Endodermal cell (in vitro differentiated cells): ENCODE results near the gene DESI1. TPM values are rescaled to one million over a fixed set of nuclear protein-coding genes. Genes with fewer than 3 reads are reported as not detected.
"Not testable (repeated sequence)": the region's sequence is repeated elsewhere in the genome, so short reads cannot be mapped to it uniquely, and the experiment has no call there.

Experiments
- DNase-seq: peaks from one replicate; pipeline ENCODE4 v3.0.0-alpha.2; 2017
- H3K27ac ChIP-seq: 2 replicates; pipeline ENCODE4 v1.5.1; 2013; ENCODE audit warnings: mild to moderate bottlenecking, low read depth, low read length, moderate library complexity
- H3K27me3 ChIP-seq: 2 replicates; pipeline ENCODE4 v1.6.1; 2013; ENCODE audit warnings: mild to moderate bottlenecking, low read length, moderate library complexity; ENCODE audit not compliant: insufficient read depth, control insufficient read depth, poor library complexity, severe bottlenecking
- H3K36me3 ChIP-seq: 2 replicates; pipeline ENCODE4 v1.7.0; 2013; ENCODE audit warnings: mild to moderate bottlenecking, low read length, moderate library complexity; ENCODE audit not compliant: control insufficient read depth, insufficient read depth
- H3K4me1 ChIP-seq: one replicate; pipeline ENCODE4 v1.7.0; 2013; ENCODE audit warnings: low read length; ENCODE audit not compliant: control insufficient read depth, insufficient read depth
- H3K4me3 ChIP-seq: 2 replicates; pipeline ENCODE4 v1.5.1; 2013; ENCODE audit warnings: mild to moderate bottlenecking, low read length, moderate library complexity
- H3K9ac ChIP-seq: 2 replicates; pipeline ENCODE4 v1.6.1; 2013; ENCODE audit warnings: mild to moderate bottlenecking, low read length, moderate library complexity; ENCODE audit not compliant: poor library complexity, severe bottlenecking; ENCODE audit errors: extremely low read depth
- H3K9me3 ChIP-seq: 2 replicates; pipeline ENCODE4 v1.6.1; 2013; ENCODE audit warnings: mild to moderate bottlenecking, low read length, moderate library complexity; ENCODE audit not compliant: control insufficient read depth
- H3K27ac Mint-ChIP-seq: 2 replicates; pipeline ENCODE4 v1.8.0; 2020; ENCODE audit warnings: mixed read lengths
- H3K27me3 Mint-ChIP-seq: 2 replicates; pipeline ENCODE4 v1.8.0; 2021; ENCODE audit warnings: mild to moderate bottlenecking, mixed read lengths; ENCODE audit not compliant: insufficient read depth
- H3K36me3 Mint-ChIP-seq: 2 replicates; pipeline ENCODE4 v1.8.0; 2020; ENCODE audit warnings: low read depth, mixed read lengths
- H3K4me1 Mint-ChIP-seq: 2 replicates; pipeline ENCODE4 v1.8.0; 2020; ENCODE audit warnings: mixed read lengths
- H3K4me3 Mint-ChIP-seq: 2 replicates; pipeline ENCODE4 v1.8.0; 2020; ENCODE audit warnings: mild to moderate bottlenecking, moderate library complexity, mixed read lengths
- H3K9me3 Mint-ChIP-seq: 2 replicates; pipeline ENCODE4 v1.8.0; 2020; ENCODE audit warnings: mild to moderate bottlenecking, mixed read lengths
- CTCF ChIP-seq: fragments of 200-600 bp; sonication (generic); conservative IDR thresholded peaks from 2 replicates; pipeline ENCODE4 v1.5.0; 2021; ENCODE audit warnings: antibody characterized with exemption, mild to moderate bottlenecking
- WGBS, 2 experiments: methylation state at CpG; one replicate each; pipeline versions ENCODE4 v1.1.5 to v1.1.7; 2013; ENCODE audit warnings: missing lambda C conversion rate in 2 of 2, mixed read lengths in 1 of 2; ENCODE audit not compliant: insufficient coverage in 1 of 2, insufficient read length in 1 of 2; 5-methylcytosine and 5-hydroxymethylcytosine counted together
- total RNA-seq, 2 donors: library from RNA; stranded (reverse); fragmentation: NEBNext Ultra II Directional in 1 of 2; extraction: Animal tissue kit (Norgen Biotek cat#: 25700) in 1 of 2; gene quantifications; 2 replicates in 1 of 2; 3 replicates in 1 of 2; pipeline ENCODE4 v1.2.1, GENCODE V29; 2021

The DESI1 gene
- total RNA-seq, 2 donors from 2014 or later = 21.8 to 28.9 TPM

DNA sequence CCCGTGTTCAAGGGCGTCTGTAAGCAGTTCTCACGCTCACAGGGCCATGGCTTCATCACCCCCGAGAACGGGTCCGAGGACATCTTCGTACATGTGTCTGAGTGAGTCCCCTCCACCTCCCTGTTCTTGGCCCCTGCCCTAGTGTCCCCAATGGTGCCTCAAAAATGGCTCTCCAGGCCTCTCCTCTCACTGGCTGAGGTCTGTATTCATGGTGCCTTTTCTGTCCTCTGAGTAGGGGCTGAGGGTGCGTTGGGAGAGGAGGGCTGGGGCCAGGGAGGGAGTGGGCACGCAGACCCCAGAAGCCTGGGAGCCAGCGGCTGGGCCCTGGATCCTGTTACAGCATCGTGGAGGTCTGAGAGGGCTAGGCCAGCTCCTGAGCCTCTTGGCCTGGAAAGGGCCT, 47.2 kb downstream of the DESI1 start:
- H3K4me1 Mint-ChIP-seq = no peaks in the 10 kb centered on the region
- no peak overlapping the region for H3K9ac ChIP-seq
- H3K9me3 ChIP-seq = no peaks in the 10 kb centered on the region
- peak overlapping the region; percentile 17 for H3K27ac ChIP-seq
- H3K36me3 ChIP-seq = peaks cover 4% of the 10 kb centered on the region
- no peaks in the 10 kb centered on the region for H3K27me3 ChIP-seq
- no peaks in the 10 kb centered on the region for H3K4me1 ChIP-seq
- H3K9me3 Mint-ChIP-seq = no peaks in the 10 kb centered on the region
- TF ChIP-seq CTCF = no peak
- no peak for DNase-seq
- peaks cover 16% of the 10 kb centered on the region for H3K36me3 Mint-ChIP-seq
- no peak overlapping the region for H3K4me3 ChIP-seq
- H3K4me3 Mint-ChIP-seq = no peak overlapping the region
- 91 to 94% methylated on average over 9 to 11 of the region's 11 CpGs for WGBS, 2 experiments
- H3K27me3 Mint-ChIP-seq = no peaks in the 10 kb centered on the region
- no peak overlapping the region for H3K27ac Mint-ChIP-seq

DNA sequence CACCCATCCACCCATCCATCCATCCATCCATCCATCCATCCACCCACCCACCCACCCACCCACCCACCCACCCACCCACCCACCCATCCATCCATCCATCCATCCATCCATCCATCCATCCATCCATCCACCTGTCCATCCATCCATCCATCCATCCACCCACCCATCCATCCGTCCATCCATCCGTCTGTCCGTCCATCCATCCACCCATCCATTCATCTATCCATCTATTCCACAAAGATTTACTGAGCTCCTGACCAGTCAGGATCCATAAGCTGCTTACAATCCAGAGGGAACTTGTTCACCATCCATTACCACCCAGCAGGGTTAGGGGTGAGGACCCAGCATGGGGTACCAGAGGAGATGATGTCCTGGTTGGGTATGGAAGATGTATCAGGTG, 48.5 kb downstream of the DESI1 start:
- not testable (repeated sequence) for H3K27me3 Mint-ChIP-seq, H3K9me3 ChIP-seq, H3K4me3 Mint-ChIP-seq, H3K36me3 Mint-ChIP-seq, H3K4me1 ChIP-seq, H3K4me1 Mint-ChIP-seq, H3K27ac Mint-ChIP-seq, DNase-seq, H3K27ac ChIP-seq, H3K27me3 ChIP-seq, H3K9me3 Mint-ChIP-seq, H3K36me3 ChIP-seq, H3K9ac ChIP-seq, H3K4me3 ChIP-seq
- WGBS, 2 experiments = 92 to 100% methylated on average over 2 to 3 of the region's 3 CpGs

- Histone ChIP-seq H3K36me3 (peaks cover 4% of the 10 kb centered on the region), H3K9me3 (no peaks in the 10 kb centered on the region), H3K4me3 (no peak overlapping the region), H3K27me3 (no peaks in the 10 kb centered on the region), H3K9ac (no peak overlapping the region), H3K4me1 (no peaks in the 10 kb centered on the region), H3K27ac (no peak overlapping the region)
- 94 to 96% methylated on average over 7 to 14 of the region's 14 CpGs for WGBS, 2 experiments
- H3K4me1 Mint-ChIP-seq = no peaks in the 10 kb centered on the region
- no peak for DNase-seq
- H3K36me3 Mint-ChIP-seq = peaks cover 2% of the 10 kb centered on the region
- H3K9me3 Mint-ChIP-seq = no peaks in the 10 kb centered on the region
- H3K27me3 Mint-ChIP-seq = no peaks in the 10 kb centered on the region
- TF ChIP-seq CTCF = no peak
- H3K4me3 Mint-ChIP-seq = no peak overlapping the region
- H3K27ac Mint-ChIP-seq = no peak overlapping the region
Observed at GRCh38 chr22:41571786-41572185, 49.1 kb downstream of the DESI1 start.

DNA sequence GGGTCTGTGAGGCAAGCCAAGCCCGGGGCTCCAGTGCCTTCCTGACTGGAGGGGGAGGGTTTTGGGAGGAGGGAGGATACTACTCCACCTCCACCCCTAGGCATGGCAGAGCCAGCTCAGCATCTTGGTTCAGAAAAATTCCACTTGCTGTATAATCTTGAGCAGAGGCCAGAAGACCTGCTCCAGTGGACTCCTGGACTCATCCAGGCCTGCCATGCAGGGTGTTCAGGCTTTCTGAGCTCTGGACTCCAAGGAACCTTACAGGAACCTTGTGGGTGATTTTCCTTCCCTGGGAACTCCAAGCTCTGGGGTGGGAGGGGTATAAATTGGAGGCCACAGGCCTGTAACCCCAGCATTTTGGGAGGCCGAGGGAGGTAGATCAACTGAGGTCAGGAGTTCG, 50.6 kb downstream of the DESI1 start:
- H3K36me3 Mint-ChIP-seq = no peaks in the 10 kb centered on the region
- no peaks in the 10 kb centered on the region for H3K9me3 Mint-ChIP-seq
- no peaks in the 10 kb centered on the region for H3K9me3 ChIP-seq
- H3K27me3 ChIP-seq = no peaks in the 10 kb centered on the region
- no peak for TF ChIP-seq CTCF
- H3K4me3 ChIP-seq = no peak overlapping the region
- no peak overlapping the region for H3K27ac Mint-ChIP-seq
- 90% methylated on average over 2 to 3 of the region's 3 CpGs for WGBS, 2 experiments
- no peaks in the 10 kb centered on the region for H3K4me1 ChIP-seq
- no peak overlapping the region for H3K9ac ChIP-seq
- H3K4me3 Mint-ChIP-seq = no peak overlapping the region
- no peak for DNase-seq
- H3K27me3 Mint-ChIP-seq = no peaks in the 10 kb centered on the region
- no peaks in the 10 kb centered on the region for H3K36me3 ChIP-seq
- H3K4me1 Mint-ChIP-seq = no peaks in the 10 kb centered on the region
- no peak overlapping the region for H3K27ac ChIP-seq
